T-helper 1 cell (primary cell): ENCODE data around the gene PTH1R.

Experiments
- DNase-seq, 5 donors: peaks; one replicate each; pipeline ENCODE4 v3.0.0-alpha.2; 2012 to 2020

Gene PTH1R

DNA sequence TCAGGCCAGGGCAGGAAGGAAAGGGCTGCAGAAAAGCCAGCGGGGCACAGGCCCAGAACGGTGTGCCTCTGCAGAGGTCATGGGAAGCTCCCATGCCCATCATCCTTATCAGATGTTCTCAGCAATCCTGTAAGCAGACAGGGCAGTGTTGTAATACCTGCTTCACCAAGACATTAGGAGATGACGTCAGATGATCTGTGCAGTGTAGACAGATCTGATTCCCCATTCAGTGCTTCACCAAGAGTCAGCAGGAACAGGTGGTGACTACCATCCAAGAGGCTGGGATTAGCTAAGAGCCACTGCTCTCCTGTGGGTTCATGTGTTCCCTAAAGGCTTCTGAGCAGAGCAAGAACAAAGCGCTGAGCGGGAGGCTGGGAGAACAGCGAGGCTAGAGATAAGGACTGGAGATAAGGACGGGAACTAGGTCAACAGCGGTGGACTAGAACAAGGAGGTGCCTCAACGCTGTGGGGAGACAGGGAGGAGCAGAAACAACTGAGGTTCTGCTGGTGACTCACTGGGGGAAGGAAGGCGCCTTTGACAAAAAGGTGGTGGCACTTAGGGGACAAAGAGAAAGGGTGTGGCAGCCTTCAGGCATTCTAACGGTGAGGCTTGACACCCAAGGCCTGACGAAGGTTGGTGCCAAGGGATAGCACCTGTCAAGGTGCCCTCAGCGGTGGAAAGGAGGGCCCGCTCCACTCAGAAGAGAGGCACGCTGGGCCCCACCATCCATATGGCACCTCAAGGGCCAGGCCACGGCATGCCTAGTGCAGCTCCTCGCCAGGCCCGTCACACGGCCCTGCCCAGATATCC is 70.7 kb downstream of the PTH1R start:
- DNase-seq, result peak; percentile 48 to 80 (median 69)

DNA sequence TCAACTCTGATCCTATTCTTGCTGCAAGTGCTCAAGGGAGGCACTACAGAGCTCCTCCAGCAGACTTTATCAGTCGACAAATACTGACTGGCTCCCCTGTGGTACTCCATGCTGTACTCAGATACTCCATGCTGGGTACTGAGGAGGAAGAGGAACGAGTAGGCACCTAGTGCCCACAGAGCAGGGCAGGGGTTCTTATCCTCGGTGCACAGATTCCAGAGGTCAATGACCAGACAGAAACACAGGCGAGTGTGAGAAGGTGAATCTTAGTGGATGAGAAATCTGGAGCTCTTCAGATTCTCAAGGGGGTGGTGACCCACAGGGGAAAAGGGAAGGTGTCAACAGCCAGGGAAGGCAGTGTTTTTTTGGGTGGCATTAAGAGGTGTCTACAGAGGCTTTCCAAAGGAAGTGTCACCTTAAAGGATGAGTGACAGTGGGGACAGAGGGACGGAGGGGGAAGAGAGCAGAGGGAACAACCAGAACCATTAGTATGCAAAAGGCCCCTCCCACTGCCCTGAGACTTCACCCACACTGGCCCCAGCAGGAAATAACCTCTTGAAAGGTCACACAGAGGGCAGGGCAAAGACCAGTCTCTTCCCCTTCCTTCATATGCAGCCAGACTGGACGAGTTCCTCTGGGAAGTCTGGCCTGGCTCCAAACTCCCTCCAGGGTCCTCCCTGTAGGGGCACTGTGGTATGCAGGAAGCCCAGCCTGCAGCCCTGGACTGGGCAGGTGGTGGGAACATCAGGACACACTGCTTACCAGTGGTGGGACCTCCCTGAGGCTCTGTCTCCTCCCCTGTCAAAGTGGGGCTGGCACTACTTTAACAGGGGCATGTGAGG is 71.5 kb downstream of the PTH1R start:
- peak in 1 of 5 donors; percentile 8 for DNase-seq

DNA sequence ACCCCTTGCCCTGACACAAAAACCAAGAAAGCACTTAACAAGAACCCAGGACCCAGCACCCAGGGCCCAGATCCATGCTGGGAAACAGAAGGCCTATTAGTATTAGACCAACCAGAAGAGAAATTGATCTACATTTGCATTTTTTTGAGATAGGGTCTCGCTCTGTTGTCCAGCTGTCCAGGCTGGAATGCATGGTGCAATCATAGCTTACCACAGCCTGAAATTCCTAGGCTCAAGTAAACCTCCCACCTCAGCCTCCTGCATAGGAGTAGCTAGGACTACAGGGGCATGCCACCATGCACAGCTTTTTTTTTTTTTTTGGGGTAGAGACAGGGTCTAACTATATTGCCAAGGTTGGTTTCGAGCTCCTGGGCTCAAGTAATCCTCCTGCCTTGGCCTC is 72.7 kb downstream of the PTH1R start:
- no peak for DNase-seq

DNA sequence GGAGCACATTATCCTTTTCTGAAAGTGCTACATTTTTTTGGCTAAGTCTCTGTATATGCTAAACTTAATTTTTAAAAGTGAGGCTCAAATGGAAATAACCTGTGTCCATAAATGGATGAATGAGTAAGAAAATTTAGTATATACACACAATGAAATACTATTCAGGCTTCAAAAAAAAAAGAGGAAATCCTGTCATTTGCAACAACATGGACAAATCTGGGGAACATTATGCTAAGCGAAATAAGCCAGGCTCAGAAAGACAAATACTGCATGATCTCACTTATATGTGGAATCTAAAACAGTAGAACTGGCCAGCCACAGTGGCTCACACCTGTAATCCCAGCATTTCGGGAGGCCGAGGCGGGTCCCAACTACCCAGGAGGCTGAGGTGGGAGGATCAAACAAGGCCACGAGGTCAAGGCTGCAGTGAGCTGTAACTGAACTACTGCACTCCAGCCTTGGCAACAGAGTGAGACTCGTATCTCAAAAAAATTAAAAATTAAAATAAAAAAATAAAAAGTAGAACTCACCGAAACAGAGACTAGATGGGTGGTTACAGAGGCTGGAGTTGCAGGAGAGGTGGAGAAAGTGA is 73.2 kb downstream of the PTH1R start:
- no peak for DNase-seq

DNA sequence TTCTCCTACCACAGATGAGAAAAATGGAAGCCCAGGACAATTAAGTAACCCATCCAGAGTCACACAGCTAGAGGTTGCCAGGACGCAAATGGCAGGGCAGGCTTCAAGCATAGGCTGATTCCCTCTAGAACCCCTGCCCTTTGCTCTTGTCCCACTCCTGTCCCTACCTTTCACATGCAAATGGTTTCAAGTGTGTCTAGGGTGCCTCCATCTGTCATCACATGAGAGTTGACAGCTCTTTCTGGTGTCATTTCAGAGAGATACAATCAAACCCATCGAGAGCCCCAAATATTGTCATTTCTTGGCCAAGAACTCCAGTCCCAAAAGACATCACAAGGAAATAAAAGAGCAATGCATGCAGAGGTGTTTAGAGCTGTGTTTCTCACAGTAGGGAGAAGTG is 75.3 kb downstream of the PTH1R start:
- DNase-seq, result no peak
